ENCODE data around the gene ZNF227.
"Not testable (repeated sequence)": the region's sequence is repeated elsewhere in the genome, so short reads cannot be mapped to it uniquely, and the experiment has no call there.

The ZNF227 gene

GRCh38 chr19:44253392-44253791 is 41.1 kb downstream of the ZNF227 start:
- DNase-seq: not testable (repeated sequence)

GRCh38 chr19:44254496-44254895 is 42.2 kb downstream of the ZNF227 start:
- no peak for DNase-seq

- DNase-seq: no peak
Measured at GRCh38 chr19:44255705-44256411, 43.5 kb downstream of the ZNF227 start.

- DNase-seq: no peak
Measured at GRCh38 chr19:44258136-44258535, 45.8 kb downstream of the ZNF227 start.

GRCh38 chr19:44258835-44259413 is 46.6 kb downstream of the ZNF227 start:
- DNase-seq: no peak

- no peak for DNase-seq
Measured at GRCh38 chr19:44260343-44260681, 48.0 kb downstream of the ZNF227 start.

GRCh38 chr19:44260695-44261446 is 48.5 kb downstream of the ZNF227 start:
- no peak for DNase-seq

- no peak for DNase-seq
Measured at GRCh38 chr19:44277331-44277730, 65.0 kb downstream of the ZNF227 start.

- no peak for DNase-seq
Measured at GRCh38 chr19:44278181-44278690, 65.9 kb downstream of the ZNF227 start.

GRCh38 chr19:44280916-44281315 is 68.6 kb downstream of the ZNF227 start:
- no peak for DNase-seq

- DNase-seq: no peak
Measured at GRCh38 chr19:44282846-44283245, 70.5 kb downstream of the ZNF227 start.

GRCh38 chr19:44284968-44285367 is 72.6 kb downstream of the ZNF227 start:
- DNase-seq: no peak
